GM18519 (cell line): ENCODE data around the gene FARP1.

Experiments used
- ATAC-seq: cut with Tn5 transposase; IDR thresholded peaks from one replicate; pipeline ENCODE4 v1.9.1; 2021; ENCODE audit warnings: mild to moderate bottlenecking, moderate library complexity; ENCODE audit not compliant: unreplicated experiment, low FRiP score

FARP1 gene

DNA sequence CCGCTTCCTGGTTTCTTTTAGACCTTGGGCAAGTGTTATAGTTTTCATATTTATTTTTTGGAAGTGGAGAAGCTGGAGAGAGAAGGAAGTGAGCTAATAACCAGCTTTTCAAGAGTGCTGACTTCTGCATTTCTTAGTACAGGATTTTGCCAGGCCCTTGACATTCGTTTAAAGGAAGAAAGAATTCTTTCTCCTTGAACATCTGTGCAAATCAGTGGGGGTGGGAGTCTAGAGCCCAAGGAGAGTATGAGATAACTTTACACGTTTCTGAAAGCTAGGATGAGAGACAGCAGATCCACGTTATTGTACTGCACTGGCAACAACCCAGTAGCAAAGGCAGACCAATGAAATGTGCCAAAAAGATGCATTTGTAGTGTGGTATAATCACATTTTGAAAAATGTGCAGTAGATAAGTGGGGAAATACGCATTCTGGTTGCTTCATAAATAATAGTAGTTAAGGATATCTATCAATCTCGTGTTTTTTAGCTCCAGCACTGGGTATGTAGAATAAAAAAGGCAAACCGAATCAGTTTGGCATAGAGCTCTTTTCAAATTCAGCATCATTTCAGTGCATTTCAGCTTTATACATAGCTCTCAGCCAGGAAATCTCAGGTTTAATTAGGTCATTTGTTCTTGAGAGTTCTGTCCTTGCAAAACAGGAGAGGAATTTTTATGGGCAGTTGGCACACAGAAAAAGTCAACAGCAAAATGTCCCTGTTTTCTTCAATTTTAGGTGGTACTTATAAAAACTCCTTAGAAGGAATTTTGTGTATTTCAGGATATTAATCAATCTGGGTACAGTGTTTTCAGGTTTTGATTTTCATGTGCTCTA lies 29.9 kb downstream of the FARP1 start:
- no peak for ATAC-seq

DNA sequence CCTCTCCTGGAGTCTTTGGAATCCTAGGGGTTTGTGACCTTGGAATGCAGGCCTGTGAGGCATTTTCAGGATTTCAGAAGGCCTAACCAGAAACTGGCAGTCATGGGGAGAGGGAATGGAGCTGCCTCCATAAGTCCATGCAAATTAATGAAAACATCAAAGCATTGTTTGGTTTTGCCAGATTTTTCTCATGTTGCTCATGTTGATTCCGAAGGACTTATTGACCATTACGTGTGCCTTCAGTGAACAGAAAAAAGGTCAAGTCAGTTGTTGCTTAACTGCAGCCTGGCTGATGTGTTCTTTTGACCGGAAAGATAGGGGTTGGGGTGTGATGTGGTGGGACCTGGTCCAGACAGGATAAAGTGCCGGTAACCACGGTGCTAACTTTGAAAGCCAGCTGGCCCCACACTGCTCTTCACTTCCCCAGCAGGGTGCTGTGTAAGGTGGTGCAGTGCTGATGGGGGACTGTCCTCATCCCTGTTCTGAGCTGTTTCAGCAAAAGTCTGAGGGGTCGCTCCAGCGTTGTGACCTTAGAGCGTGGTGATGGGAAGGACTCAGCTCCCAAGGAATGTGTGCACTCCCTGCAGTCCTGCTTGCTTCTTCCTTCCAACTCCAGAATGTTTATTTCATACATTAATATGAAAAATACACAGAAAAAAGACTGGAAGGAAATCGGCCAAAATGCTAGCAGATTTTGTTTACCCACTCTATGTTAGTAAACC lies 30.7 kb downstream of the FARP1 start:
- ATAC-seq: no peak

DNA sequence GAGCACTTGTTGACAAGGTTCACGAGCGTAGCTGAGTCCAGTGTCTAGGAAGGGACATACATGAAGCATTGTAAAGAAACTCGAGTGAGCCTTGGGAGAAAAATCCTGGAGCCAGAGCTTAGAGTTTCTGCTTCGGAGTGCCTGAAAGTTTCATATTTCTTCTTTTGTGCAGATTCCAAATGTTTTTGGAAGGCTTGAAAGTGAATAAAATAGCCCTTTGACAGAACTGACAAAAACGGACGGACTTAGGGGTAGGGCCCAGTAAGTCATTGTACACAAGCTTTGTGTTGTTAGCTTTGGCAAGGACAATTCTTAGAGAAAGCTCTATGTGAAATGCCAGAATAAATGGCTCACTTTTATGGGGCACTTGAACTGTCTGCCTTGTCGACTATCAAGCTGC lies 31.4 kb downstream of the FARP1 start:
- ATAC-seq: no peak

DNA sequence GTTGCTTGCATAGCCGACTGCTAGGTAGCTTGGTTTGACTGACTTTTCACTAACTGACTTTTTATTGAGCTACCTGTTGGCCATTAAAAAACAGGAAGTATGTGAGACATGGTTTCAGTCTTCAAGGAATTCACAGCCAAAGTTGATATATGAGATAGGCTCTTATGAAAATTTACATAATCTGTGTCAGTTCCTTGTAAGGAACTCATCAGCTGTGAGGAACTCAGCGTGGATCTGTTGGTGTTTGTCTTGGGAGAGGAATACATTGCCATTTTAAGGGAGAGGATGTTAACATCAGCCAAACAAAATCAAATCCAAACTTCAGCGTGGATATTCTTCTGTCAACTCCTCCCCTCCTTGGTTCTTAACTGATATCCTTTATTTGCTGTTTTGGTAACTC lies 32.1 kb downstream of the FARP1 start:
- no peak for ATAC-seq

DNA sequence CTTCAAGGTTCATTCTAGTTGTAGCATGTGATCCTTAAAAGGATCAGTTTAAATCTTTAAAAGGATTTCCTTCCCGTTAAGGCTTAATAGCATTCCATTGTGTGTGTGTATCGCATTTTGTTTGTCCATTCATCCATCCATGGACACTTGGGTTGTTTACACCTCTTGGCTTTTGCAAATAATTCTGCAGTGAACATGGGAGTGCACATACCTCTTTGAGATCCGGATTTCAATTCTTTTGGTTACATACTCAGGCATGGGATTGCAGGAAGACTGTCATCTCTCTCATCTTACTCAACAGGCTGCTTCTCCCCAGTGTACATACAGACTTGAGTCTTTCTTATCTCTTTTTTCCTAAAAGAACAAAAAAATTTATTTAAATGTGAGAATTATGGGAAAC lies 32.9 kb downstream of the FARP1 start:
- no peak for ATAC-seq

DNA sequence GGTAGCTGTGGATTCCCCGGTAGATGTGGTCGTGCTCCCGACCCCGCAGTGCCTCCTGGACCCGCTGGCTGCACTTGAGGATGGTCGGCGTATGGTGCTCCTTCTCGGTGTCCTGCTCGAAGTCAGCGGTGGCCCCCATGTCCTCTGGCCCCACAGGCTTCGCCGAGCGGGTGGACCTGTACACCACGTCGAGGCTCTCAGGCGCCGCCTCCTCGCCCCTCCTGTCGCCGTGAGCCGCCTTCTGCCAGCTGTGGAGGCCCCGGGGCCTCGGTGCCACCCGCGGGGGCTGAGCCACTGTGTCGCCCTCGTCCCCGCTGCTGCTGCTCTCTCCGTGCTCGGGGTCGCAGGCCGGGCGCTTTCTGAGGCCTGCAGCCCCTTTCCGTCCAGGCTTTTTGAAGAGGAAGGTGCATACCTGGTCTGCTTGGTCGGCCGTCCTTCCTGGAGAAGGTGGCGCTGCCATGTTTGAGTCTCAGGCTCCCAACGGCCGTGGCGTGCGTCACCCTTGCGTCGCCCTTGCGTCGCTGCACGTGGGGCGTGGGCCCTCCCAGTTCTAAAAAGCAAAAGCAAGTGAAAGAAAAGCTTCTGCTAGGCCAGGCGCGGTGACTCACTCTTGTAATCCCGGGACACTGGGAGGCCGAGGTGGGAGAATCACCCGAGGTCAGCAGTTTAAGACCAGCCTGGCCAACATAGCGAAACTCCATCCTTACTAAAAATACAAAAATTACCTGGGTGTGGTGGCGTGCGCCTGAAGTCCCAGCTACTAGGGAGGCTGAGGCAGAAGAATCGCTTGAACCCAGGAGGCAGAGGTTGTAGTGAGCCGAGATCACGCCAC lies 34.1 kb downstream of the FARP1 start, which contains the start of gene RNF113B:
Gene RNF113B, minus strand, starts transcription at position 493 of the 832 bp plus-strand sequence. Its CDS starts 33 bp downstream, at position 460.
- ATAC-seq: no peak

DNA sequence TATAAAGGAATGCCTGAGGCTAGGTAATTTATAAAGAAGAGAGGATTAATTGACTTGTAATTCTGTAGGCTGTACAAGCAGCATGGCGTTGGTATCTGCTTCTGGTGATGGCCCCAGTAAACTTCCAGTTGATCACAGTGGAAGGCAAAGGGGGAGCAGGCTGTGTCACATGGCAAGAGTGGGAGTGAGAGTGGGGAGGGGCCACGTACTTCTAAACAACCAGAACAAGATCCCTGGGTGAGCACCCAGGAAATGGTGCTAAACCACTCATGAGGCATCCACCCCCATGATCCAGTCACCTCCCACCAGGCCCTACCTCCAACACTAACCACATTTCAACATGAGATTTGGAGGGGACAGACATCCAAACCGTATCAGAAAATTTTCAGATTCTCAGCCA lies 37.2 kb downstream of the FARP1 start:
- no peak for ATAC-seq

DNA sequence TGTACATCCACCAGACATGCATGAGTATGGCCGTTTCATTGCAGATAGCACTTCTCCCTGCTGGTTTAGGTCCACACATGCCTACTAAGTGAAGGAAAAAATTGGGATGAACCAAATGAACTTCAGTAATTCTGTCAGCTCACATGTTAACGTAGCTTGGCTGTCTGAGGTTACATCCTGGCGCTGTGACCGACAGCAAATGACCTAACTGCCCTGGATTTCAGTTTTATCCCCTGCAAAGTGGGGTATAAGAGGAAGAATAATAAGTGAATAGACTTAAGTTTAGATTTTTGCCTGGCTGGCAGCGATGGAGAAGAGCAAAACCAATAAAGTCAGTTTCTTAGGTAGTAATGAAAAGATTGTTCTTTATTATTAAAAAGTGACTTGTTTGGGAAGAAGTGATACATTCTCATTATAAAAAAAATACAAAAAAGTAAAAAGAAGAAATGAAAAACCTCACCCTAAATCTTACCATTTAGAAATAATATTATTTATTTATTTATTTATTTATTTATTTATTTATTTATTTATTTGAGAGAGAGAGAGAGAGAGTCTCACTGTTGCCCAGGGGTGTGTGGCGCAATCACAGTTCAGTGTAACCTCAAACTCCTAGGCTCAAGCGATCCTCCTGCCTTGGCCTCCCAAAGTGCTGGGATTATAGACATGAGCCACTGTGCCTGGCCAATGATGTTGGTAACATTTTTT lies 38.4 kb downstream of the FARP1 start:
- no peak for ATAC-seq

DNA sequence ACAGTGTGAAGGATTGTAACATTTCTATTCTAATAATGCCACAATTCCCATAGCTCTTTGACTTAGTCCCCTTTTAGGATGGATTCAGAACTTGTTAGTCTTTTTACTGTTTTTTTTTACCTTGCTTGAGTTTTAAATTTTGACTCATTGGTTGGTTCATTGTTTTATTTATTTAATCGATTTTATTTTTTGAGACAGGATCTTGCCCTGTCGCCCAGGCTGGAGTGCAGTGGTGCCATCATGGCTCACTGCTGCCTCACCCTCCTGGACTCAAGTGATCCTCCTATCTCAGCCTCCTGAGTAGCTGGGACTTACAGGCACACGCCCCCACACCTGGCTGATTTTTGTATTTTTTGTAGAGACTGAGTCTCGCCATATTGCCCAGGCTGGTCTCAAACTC lies 39.3 kb downstream of the FARP1 start:
- no peak for ATAC-seq

DNA sequence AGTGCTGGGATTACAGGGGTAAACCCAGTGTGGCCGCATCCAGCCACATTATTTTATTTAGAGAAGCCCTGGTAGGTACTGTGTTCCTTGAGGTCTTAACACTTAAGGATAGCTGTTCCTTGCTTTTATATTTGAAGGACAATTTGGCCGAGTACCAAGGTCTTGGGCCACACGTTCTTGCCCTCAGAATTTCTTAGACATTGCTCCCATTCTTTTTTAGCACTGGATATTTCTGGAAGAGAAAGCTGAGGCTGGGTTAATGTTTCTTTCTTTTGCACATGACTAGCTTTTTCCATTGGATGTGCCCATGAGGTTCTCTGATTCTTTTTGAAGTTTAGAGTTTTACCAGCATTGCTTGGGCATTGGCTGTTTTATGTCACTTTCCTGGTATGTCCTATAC lies 39.7 kb downstream of the FARP1 start:
- no peak for ATAC-seq

DNA sequence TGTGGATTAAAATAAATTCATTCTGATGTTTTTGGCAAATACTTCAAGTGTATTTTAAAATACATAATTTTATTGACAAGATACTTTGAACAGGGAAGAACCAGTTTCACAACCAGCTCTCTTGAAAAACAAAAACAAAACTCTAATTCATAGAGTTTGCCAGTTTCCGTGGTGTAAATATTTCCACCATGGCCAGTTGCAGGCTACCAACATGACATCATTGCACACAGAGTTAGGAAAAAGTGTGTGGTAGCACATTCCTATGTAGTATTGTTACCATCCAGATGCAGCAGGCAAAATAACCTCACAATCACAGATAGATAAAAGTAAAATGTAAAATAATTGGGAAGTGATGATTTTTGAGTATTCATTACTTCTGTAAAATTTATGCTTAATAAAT lies 41.9 kb downstream of the FARP1 start:
- no peak for ATAC-seq

DNA sequence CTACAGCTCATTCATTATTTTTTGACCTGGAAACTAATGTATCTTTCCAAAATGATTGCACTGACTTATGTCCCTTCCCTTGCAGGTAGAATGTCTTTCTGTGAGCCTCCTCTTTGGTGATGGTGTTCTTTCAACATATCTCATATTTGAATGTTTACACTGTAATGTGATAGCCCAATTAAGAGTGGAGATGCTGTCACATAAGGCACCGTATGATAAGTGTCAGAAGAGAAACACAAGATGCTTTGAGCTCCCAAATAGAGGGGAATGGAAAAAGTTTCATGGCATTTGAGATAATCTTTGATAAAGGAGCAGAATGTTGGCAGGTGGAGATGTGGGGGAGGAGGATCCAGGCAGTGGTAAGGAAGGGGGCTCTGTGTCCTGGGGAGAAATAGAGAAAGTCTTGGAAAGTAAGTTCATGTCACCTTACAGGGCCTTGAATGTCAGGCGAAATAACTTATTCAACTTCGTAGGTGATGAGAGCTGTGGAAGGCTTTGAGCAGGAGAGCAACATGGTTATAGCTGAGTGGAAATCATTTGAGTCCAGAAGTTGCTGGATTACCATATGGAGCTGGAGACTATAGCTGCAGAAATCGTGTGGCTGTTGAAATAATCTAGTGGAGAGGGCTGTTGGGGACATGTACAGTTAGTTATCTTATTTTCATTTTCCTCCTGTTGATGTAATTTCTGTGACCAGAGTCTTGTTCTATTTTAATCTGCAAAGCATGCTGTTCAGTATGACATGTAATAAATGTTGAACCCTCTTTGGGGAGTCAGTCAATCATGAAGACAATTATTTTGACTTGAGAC lies 44.5 kb downstream of the FARP1 start:
- no peak for ATAC-seq

DNA sequence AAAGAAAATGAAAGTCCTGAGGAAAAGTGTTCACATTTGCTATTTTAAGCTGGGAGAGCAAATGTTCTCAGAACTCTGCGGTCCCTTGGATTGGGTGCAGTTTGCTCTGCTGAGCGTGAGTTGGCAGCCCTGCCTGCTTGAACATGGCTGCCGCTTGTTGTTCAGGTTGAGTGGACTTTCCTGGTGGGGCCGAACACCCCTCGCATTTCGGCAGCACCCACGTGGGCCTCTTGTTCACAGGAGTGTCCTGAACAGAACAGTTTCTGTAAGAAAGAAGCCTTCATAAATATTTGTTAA lies 45.0 kb downstream of the FARP1 start:
- ATAC-seq: no peak

DNA sequence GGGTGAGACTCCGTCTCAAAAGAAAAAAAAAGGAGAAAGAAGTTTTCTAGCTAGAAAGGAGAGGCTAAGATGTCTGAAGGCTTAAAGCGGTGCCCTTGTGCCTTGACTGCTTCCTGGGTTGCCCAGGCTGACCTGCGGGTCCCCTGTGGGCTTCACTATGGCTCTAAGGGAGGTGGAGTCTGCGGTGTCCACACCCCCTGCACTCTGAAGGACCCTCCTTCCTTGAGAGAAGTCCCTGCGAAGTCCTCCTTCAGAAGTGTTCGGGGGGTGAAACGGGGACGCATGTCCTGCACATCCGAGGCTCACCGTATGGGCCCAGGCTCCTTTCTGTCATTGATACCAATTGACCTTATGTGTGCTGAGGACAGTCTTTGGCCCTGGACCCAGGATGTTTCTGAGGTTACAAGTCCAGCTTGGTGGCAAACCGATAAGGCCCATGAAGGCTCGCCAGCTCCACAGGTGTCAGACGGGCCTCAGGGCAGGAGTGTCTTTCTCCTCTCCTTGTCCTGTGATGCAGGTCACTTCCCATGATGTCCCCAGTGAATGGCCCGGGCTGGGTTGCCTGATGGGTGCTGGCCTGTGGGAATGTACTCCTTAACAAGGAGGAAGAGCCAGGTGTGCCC lies 45.8 kb downstream of the FARP1 start:
- ATAC-seq: no peak

DNA sequence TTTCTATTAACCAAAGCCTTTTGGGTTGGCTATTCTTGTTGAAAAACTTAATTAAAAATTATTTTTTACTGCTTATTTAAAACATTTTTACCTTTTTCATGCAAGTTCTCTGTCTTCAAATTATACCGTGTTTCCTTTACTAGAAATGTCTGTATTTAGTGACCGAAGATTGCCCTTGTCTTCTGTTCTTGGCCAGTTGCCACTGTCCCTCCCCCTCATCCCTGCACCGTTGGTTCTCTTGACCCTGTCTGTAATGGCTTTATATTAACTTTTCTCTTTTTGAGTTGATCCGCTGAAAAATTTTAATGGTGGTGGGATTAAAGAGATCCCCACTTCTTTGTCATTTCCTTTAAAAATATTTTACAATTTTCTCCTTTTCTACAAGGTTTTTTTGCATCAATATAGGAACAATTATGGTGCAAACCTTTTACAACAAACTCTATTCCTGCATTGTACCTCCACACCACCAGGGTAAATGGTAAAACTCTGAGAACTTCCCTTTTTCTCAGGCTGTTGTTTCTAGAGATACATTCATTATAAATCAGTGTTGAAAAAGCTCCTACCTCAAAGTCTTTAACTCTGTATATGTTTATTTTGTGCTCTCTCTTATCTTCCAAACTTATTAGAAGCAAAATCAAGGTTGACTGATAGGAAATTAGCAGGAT lies 47.1 kb downstream of the FARP1 start:
- ATAC-seq: no peak

DNA sequence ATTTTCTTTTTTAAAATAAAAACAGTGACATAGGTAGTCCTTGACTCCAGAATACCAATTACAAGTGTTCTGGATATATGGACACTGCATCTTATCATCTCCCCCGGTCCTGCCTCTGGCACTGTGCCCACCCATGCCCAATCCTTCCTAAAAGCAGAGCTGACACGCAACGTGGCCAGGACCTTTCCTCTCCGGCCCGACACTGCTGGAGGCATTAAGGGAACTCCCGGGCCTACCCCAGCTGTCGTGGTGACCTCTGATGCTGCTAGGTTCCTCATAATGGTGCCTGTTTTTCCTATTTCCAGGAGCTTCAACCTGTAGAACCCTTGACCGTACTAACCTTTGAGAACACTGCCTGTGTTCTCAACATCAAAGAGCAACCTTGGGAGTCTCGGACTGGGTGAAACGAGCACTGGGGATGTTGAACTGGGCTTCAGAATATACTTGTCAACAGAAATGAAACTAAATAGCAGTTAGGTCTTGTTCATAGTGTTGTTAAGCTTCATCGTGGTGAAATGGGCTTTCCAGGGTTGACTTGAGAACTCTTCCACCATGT lies 48.1 kb downstream of the FARP1 start:
- no peak for ATAC-seq

DNA sequence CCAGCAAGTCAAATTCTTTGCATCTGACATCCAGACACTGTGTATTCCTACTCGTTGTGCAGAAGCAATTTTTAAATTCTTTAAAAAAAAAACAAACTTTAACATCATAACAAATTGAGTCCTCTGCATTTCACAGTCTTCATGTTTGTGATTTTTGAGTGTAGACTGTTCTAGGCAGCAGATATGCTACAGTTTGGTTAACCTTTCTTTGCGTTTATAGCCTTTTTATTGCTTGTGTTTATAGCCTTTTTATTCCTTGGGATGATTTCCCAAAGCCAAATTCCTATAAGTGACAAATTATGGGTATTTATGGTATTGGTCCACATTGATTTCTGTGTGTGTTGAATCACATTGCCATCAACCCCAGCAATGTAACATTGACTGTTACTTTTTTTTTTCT lies 49.1 kb downstream of the FARP1 start:
- no peak for ATAC-seq

DNA sequence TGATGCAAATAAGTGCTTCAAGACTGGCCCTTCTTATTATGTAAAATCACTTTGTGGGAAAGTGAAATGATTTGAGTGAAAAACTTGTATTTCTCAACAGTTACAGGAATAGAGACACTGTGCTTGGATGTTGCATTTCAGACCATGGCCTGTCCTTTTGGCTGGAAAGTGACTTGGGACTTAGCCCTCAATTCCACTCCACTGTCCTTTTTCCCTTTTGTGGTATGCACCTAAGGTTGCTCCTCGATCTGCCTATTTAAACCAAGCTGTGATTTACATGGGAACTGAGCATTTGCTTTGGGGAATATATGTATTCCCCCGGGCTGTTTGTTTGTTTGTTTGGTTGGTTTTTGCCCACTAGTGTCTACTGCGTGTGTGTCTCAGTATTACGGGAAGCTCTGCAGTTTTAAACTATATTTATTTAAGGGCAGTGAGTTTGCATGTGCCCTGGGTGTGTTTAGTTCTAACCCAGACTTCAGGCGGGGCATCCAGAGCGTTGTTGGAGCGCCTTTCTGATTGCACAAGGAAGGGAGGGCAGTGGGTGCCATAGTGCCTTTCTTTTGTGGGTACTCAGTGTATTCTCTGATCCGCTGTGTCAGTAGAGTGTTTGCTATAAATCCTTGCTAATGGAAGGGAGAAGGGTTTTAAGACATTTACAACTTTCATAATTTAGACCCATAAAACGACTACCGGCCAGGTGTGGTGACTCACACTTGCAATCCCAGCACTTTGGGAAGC lies 52.3 kb downstream of the FARP1 start:
- ATAC-seq: no peak
